BLaER1 (cell line): ENCODE results near the gene DAZAP1.

Source experiments
- H3K27ac ChIP-seq: shearing (Covaris generic); formaldehyde crosslinking; 2 replicates; pipeline ENCODE4 v1.8.1; 2022
- H3K27me3 ChIP-seq: shearing (Covaris generic); formaldehyde crosslinking; 2 replicates; pipeline ENCODE4 v1.8.1; 2022
- H3K36me3 ChIP-seq: shearing (Covaris generic); formaldehyde crosslinking; 2 replicates; pipeline ENCODE4 v1.8.1; 2022
- H3K4me1 ChIP-seq: shearing (Covaris generic); formaldehyde crosslinking; 2 replicates; pipeline ENCODE4 v1.8.1; 2022
- H3K4me2 ChIP-seq: shearing (Covaris generic); formaldehyde crosslinking; 2 replicates; pipeline ENCODE4 v1.8.1; 2022
- H3K4me3 ChIP-seq: shearing (Covaris generic); formaldehyde crosslinking; 2 replicates; pipeline ENCODE4 v1.8.1; 2022
- H3K9ac ChIP-seq: shearing (Covaris generic); formaldehyde crosslinking; 2 replicates; pipeline ENCODE4 v1.8.1; 2022
- H3K9me3 ChIP-seq: shearing (Covaris generic); formaldehyde crosslinking; 2 replicates; pipeline ENCODE4 v1.8.1; 2022
- H4K20me1 ChIP-seq: shearing (Covaris generic); formaldehyde crosslinking; 2 replicates; pipeline ENCODE4 v1.8.1; 2022
- Cebpa-rat ChIP-seq: shearing (Covaris generic); IDR thresholded peaks from 2 replicates; pipeline ENCODE4 v1.8.1; 2022

The DAZAP1 gene

DNA sequence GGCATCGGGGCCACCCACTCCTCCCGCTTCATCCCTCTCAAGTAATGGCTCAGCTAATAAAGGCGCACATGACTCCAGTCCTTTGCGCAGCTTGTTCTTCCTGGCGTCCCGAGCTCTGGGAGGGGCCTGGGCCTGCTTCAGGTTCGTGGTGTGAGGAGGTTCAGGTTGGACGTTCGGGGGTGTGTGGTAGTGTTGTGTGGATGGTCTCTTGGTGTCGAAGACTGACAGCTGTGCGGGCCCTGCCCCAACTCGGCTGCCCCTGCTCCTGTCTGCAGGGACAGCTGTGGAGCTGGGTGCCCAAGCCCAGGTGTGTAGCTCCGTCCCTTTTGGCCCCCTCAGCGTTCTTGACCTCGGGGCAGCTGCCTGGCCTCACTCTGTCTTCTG lies 33.0 kb downstream of the DAZAP1 start:
- H3K27ac ChIP-seq: no peak overlapping the region

GRCh38 chr19:1441022-1441426 lies 33.6 kb downstream of the DAZAP1 start:
- Histone ChIP-seq H4K20me1 (peaks cover 92% of the 10 kb centered on the region), H3K4me2 (peak overlapping the region; percentile 95), H3K4me3 (no peak overlapping the region), H3K36me3 (peaks cover 42% of the 10 kb centered on the region), H3K9ac (0 out of 2 replicates have a peak overlapping the region, but pooled peaks have one; percentile 36), H3K27me3 (peaks cover 14% of the 10 kb centered on the region), H3K4me1 (peaks cover 65% of the 10 kb centered on the region), H3K9me3 (no peaks in the 10 kb centered on the region), H3K27ac (no peak overlapping the region)
- no peak for TF ChIP-seq Cebpa-rat

More for the DNA sequence above, 33.0 kb downstream of the DAZAP1 start:
- Histone ChIP-seq H3K9ac (peak overlapping the region; percentile 100), H3K27me3 (peaks cover 8% of the 10 kb centered on the region), H3K9me3 (no peaks in the 10 kb centered on the region), H3K4me2 (peak overlapping the region; percentile 95), H4K20me1 (peaks cover 93% of the 10 kb centered on the region), H3K4me1 (peaks cover 68% of the 10 kb centered on the region), H3K36me3 (peaks cover 48% of the 10 kb centered on the region), H3K4me3 (peak overlapping the region; percentile 99; the same call in 1 of the 2 replicates)
- no peak for TF ChIP-seq Cebpa-rat

DNA sequence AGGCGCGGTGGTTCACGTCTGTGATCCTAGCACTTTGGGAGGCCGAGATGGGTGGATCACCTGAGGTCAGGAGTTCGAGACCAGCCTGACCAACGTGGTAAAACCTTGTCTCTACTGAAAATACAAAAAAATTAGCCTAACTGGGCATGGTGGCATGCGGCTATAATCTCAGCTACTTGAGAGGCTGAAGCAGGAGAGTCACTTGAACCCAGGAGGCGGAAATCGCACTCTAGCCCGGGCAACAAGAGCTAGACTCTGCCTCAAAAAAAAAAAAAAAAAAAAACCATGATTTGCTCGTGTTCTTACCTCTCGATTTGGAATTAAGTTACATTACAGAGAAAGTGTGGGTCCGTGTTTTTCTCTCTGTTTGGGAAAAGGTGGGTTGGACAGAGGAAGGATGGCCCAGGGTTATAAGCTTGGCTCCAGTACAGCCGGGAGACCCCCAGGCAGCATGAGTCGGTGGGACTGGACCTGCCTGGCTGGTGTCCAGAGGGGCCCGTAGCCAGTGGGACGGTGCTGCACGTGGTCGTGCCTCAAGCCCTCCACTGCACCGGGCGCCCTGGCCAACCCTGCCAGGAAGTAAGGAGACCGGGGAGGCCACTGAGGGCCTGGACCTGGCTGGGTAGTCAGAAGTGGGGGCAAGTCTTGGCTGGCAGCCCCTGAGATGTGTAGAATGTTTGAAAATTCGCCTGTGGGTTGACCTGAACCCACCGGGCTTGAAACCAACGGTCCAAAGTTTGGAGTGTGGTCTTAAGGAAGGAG lies 34.5 kb downstream of the DAZAP1 start:
- Histone ChIP-seq H4K20me1 (peaks cover 92% of the 10 kb centered on the region), H3K4me3 (no peak overlapping the region), H3K9ac (no peak overlapping the region), H3K27me3 (peaks cover 23% of the 10 kb centered on the region), H3K36me3 (peaks cover 42% of the 10 kb centered on the region), H3K9me3 (no peaks in the 10 kb centered on the region), H3K27ac (no peak overlapping the region), H3K4me1 (peaks cover 58% of the 10 kb centered on the region), H3K4me2 (no peak overlapping the region)
- no peak for TF ChIP-seq Cebpa-rat

- Histone ChIP-seq H3K9ac (peak overlapping the region; percentile 66), H3K9me3 (no peaks in the 10 kb centered on the region), H3K4me1 (peaks cover 42% of the 10 kb centered on the region), H4K20me1 (peaks cover 99% of the 10 kb centered on the region), H3K27ac (no peak overlapping the region; the same call in 1 of the 2 replicates), H3K27me3 (peaks cover 58% of the 10 kb centered on the region), H3K36me3 (peaks cover 31% of the 10 kb centered on the region), H3K4me3 (peak overlapping the region; percentile 63), H3K4me2 (peak overlapping the region; percentile 92)
- no peak for TF ChIP-seq Cebpa-rat
Measured at GRCh38 chr19:1445185-1445931, 38.0 kb downstream of the DAZAP1 start.

DNA sequence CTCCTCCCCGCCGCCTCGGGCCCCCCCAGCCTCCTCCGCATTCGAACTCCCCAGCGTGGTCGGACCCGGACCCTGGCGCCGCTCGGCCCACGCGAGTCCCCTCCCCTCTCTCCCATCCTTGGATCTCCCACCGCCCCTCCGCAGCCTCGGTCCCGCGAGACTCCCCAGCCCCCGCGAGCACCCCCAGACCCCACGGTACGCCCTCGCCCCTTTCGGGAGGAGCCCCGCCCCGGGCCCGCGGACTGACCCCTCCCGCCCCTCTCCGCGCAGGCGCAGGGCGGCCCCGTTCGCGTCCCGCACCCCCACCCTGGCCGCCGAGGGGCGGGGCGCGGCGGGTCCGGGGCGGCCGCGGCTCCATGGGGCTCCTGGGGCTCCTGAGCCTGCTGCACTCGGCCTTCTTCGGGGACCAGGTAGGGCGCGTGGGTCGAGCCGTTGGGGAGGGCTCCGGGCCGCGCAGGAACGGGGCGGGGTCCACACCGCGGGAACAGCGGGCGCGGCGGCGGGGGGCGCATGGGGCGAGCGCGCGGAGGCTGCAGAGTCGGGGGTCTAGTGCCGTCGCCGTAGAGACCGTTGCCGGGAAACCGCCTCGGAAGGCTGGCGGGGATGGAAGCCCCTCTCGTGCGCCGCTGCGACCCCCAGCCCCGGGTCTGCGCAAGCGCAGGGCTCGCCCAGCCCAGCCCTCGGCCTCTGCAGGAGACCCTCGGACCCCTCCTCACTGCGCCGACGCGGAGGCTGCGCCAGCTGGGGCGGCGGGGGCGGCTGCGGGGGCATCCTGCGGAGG lies 38.7 kb downstream of the DAZAP1 start:
- TF ChIP-seq Cebpa-rat: no peak

DNA sequence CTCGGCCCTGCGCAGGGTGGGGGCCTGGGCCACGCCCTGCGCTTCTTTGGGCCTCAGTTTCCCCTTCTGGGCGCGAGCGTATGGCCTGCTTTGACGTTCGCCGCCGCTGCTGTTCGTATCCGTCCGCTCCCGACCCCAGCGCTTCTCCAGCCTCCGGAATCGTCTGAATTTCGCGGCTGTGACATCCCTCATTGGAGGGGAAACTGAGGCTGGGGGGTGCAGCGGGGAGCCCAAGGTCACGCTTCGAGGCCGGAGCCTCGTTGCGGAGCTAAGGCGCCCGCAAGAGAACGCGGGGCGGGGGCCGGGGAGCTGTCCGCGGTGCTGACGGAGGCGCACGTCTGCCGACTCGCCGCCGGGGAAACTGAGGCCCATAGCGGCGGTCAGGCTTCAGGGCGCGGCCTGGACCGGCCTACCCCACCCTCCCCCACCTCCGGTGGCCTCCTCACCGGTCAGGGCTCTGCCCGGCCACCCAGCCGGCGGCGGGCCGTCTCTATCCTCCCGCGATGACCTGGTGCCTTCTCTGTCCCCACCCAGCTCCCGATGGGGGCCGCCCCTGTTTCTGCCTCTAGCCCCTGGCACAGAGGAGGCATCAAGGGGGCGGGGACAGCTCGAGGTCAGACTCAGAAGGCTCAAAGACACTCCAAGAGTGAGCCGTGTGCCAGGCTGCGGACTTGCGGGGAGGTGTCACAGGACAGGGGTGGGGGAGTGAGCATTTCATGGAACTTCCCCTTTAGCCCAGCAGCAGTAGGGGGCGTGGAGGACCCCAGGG lies 39.5 kb downstream of the DAZAP1 start:
- no peak for TF ChIP-seq Cebpa-rat
- H3K27me3 ChIP-seq: peaks cover 73% of the 10 kb centered on the region
- H3K9me3 ChIP-seq: no peaks in the 10 kb centered on the region
- no peak overlapping the region for H3K27ac ChIP-seq
- H3K36me3 ChIP-seq: peaks cover 15% of the 10 kb centered on the region
- 0 out of 2 replicates have a peak overlapping the region, but pooled peaks have one; percentile 4 for H3K4me3 ChIP-seq
- H4K20me1 ChIP-seq: peaks cover 93% of the 10 kb centered on the region
- H3K9ac ChIP-seq: no peak overlapping the region
- H3K4me1 ChIP-seq: peaks cover 35% of the 10 kb centered on the region
- H3K4me2 ChIP-seq: 0 out of 2 replicates have a peak overlapping the region, but pooled peaks have one; percentile 9

More for the DNA sequence above, 38.7 kb downstream of the DAZAP1 start:
- Histone ChIP-seq H4K20me1 (peaks cover 99% of the 10 kb centered on the region), H3K4me1 (peaks cover 38% of the 10 kb centered on the region), H3K4me2 (no peak overlapping the region), H3K36me3 (peaks cover 23% of the 10 kb centered on the region), H3K9ac (no peak overlapping the region), H3K27ac (no peak overlapping the region), H3K27me3 (peaks cover 65% of the 10 kb centered on the region), H3K4me3 (0 out of 2 replicates have a peak overlapping the region, but pooled peaks have one; percentile 4), H3K9me3 (no peaks in the 10 kb centered on the region)

GRCh38 chr19:1447504-1447903 lies 40.1 kb downstream of the DAZAP1 start:
- Histone ChIP-seq H3K9me3 (no peaks in the 10 kb centered on the region), H3K9ac (no peak overlapping the region), H3K27ac (no peak overlapping the region), H3K4me2 (no peak overlapping the region), H3K4me3 (no peak overlapping the region), H3K4me1 (peaks cover 31% of the 10 kb centered on the region), H4K20me1 (peaks cover 93% of the 10 kb centered on the region), H3K36me3 (peaks cover 9% of the 10 kb centered on the region), H3K27me3 (peaks cover 79% of the 10 kb centered on the region)
- TF ChIP-seq Cebpa-rat: no peak

DNA sequence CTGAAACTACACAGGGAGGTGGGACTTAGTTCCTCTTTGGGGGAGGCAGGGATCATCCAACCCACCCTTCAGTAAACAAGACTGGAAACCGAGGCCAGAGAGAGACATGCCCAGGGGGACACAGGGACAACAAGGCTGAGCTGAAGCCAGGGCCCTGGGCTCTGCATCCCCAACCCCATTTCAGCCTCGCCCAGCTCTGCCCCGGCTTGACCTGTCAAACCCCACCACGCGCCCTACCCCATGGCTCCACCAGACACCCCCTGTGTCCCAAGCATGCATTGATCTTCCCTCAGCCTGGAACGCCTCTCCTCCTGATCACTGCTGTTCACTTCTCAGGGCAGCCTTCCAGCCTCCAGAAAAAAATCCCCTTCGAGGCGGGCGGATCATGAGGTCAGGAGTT lies 40.6 kb downstream of the DAZAP1 start:
- Histone ChIP-seq H3K27me3 (peaks cover 83% of the 10 kb centered on the region), H3K36me3 (peaks cover 5% of the 10 kb centered on the region), H3K9me3 (no peaks in the 10 kb centered on the region), H3K4me2 (no peak overlapping the region), H4K20me1 (peaks cover 93% of the 10 kb centered on the region), H3K27ac (no peak overlapping the region), H3K4me1 (peaks cover 31% of the 10 kb centered on the region), H3K9ac (no peak overlapping the region), H3K4me3 (no peak overlapping the region)
- TF ChIP-seq Cebpa-rat: no peak
